Left lobe of liver (tissue), 2 donors: Measurements from ENCODE around the gene CRY2. TPM values are rescaled to one million over a fixed set of nuclear protein-coding genes. Genes with fewer than 3 reads are reported as not detected.
A peak's percentile ranks its signal among the peaks of the same experiment; 100 is the strongest.
"Not testable (repeated sequence)": the region's sequence is repeated elsewhere in the genome, so short reads cannot be mapped to it uniquely, and the experiment has no call there.

Experiments
- ATAC-seq: fragments of 200-7000 bp; cut with Tn5 transposase; one replicate; pipeline ENCODE4 v1.9.1; 2020; ENCODE audit warnings: mild to moderate bottlenecking, moderate library complexity
- DNase-seq: peaks from one replicate; pipeline ENCODE4 v3.0.0-alpha.2; 2020; ENCODE audit warnings: low spot score
- total RNA-seq: library from RNA; stranded (reverse); gene quantifications from one replicate; pipeline ENCODE4 v1.2.1, GENCODE V29; 2021
- donor health status: DM: no; HTN: no; CAD: no; lungs with moderate emphysema.
- donor health status: DM: no; HTN: yes; CAD: no.

CRY2 gene
- total RNA-seq = 52.9 TPM

GRCh38 chr11:45846974-45847910 lies at the start of gene CRY2:
Gene CRY2, plus strand, starts transcription at chr11:45847475. Its CDS starts 16 bp downstream, at chr11:45847491.
- ATAC-seq = peak; percentile 83
- DNase-seq = peak; percentile 100

- ATAC-seq (peak; percentile 82), DNase-seq (peak; percentile 81)
Observed at GRCh38 chr11:45798793-45799441, 48.4 kb upstream of the CRY2 start.

GRCh38 chr11:45799562-45799961 lies 47.7 kb upstream of the CRY2 start:
- DNase-seq = peak; percentile 22
- no peak for ATAC-seq

- no peak for ATAC-seq
- no peak for DNase-seq
Observed at GRCh38 chr11:45800261-45800660, 47.0 kb upstream of the CRY2 start.

- no peak for ATAC-seq
- peak; percentile 46 for DNase-seq
Observed at GRCh38 chr11:45801723-45802315, 45.5 kb upstream of the CRY2 start.

GRCh38 chr11:45802531-45803317 lies 44.6 kb upstream of the CRY2 start:
- DNase-seq (peak; percentile 38), ATAC-seq (no peak)

- ATAC-seq = peak; percentile 63
- DNase-seq = peak; percentile 87
Observed at GRCh38 chr11:45803971-45804760, 43.1 kb upstream of the CRY2 start.

GRCh38 chr11:45804761-45805304 lies 42.4 kb upstream of the CRY2 start, which contains the start of gene SLC35C1:
Gene SLC35C1, plus strand, starts transcription at chr11:45805149. Its CDS starts 653 bp downstream, at chr11:45805802.
- ATAC-seq (peak; percentile 91), DNase-seq (peak; percentile 97)

- no peak for DNase-seq
Observed at GRCh38 chr11:45805305-45806071, 41.8 kb upstream of the CRY2 start.

GRCh38 chr11:45806072-45806933 lies 41.0 kb upstream of the CRY2 start:
- ATAC-seq (no peak), DNase-seq (no peak)

More at GRCh38 chr11:45805305-45806071, 41.8 kb upstream of the CRY2 start:
- peak; percentile 59 for ATAC-seq

GRCh38 chr11:45806937-45807791 lies 40.1 kb upstream of the CRY2 start:
- DNase-seq = no peak
- ATAC-seq = no peak

GRCh38 chr11:45807792-45808238 lies 39.5 kb upstream of the CRY2 start:
- ATAC-seq = no peak
- no peak for DNase-seq

GRCh38 chr11:45808427-45808826 lies 38.8 kb upstream of the CRY2 start:
- ATAC-seq, DNase-seq: not testable (repeated sequence)

GRCh38 chr11:45809456-45810395 lies 37.5 kb upstream of the CRY2 start:
- no peak for DNase-seq
- no peak for ATAC-seq

GRCh38 chr11:45810431-45811108 lies 36.7 kb upstream of the CRY2 start:
- no peak for DNase-seq
- no peak for ATAC-seq
